Muscle layer of duodenum (tissue), 2 donors: ENCODE data around the gene FRMD1.

Experiments used
- H3K27ac ChIP-seq: one replicate; pipeline ENCODE4 v1.7.0; 2013; ENCODE audit warnings: mild to moderate bottlenecking, low read length
- H3K27me3 ChIP-seq: one replicate; pipeline ENCODE4 v1.7.0; 2013; ENCODE audit warnings: low read depth, mild to moderate bottlenecking, control low read depth, low read length
- H3K36me3 ChIP-seq, 2 donors: one replicate each; pipeline ENCODE4 v1.7.0; 2013; ENCODE audit warnings: low read length in 2 of 2, control low read depth in 1 of 2, mild to moderate bottlenecking in 1 of 2; ENCODE audit not compliant: insufficient read depth in 2 of 2, control insufficient read depth in 1 of 2
- H3K4me1 ChIP-seq, 2 donors: one replicate each; pipeline ENCODE4 v1.7.0; 2013; ENCODE audit warnings: low read length in 2 of 2, mild to moderate bottlenecking in 2 of 2, control low read depth in 1 of 2, moderate library complexity in 1 of 2; ENCODE audit not compliant: insufficient read depth in 2 of 2, control insufficient read depth in 1 of 2
- H3K4me3 ChIP-seq, 2 donors: one replicate each; pipeline ENCODE4 v1.7.0; 2013; ENCODE audit warnings: low read length in 2 of 2, low read depth in 1 of 2, mild to moderate bottlenecking in 1 of 2
- H3K9me3 ChIP-seq, 2 donors: one replicate each; pipeline ENCODE4 v1.7.0; 2013; ENCODE audit warnings: low read length in 2 of 2, control low read depth in 1 of 2, mild to moderate bottlenecking in 1 of 2; ENCODE audit not compliant: control insufficient read depth in 1 of 2
- donor health status: healthy.

FRMD1 gene

GRCh38 chr6:168025831-168026710 is 52.9 kb downstream of the FRMD1 start:
- H3K4me1 ChIP-seq = no peaks in the 10 kb centered on the region
- H3K27me3 ChIP-seq = no peaks in the 10 kb centered on the region
- no peak overlapping the region for H3K4me3 ChIP-seq
- no peak overlapping the region for H3K27ac ChIP-seq
- no peaks in the 10 kb centered on the region for H3K36me3 ChIP-seq
- H3K9me3 ChIP-seq = no peaks in the 10 kb centered on the region

- Histone ChIP-seq H3K27me3 (no peaks in the 10 kb centered on the region), H3K36me3 (no peaks in the 10 kb centered on the region), H3K4me3 (no peak overlapping the region), H3K9me3 (peaks cover 0 to 2% of the 10 kb centered on the region in 2 donors), H3K27ac (no peak overlapping the region), H3K4me1 (no peaks in the 10 kb centered on the region)
Measured at GRCh38 chr6:168024951-168025510, 54.0 kb downstream of the FRMD1 start.

DNA sequence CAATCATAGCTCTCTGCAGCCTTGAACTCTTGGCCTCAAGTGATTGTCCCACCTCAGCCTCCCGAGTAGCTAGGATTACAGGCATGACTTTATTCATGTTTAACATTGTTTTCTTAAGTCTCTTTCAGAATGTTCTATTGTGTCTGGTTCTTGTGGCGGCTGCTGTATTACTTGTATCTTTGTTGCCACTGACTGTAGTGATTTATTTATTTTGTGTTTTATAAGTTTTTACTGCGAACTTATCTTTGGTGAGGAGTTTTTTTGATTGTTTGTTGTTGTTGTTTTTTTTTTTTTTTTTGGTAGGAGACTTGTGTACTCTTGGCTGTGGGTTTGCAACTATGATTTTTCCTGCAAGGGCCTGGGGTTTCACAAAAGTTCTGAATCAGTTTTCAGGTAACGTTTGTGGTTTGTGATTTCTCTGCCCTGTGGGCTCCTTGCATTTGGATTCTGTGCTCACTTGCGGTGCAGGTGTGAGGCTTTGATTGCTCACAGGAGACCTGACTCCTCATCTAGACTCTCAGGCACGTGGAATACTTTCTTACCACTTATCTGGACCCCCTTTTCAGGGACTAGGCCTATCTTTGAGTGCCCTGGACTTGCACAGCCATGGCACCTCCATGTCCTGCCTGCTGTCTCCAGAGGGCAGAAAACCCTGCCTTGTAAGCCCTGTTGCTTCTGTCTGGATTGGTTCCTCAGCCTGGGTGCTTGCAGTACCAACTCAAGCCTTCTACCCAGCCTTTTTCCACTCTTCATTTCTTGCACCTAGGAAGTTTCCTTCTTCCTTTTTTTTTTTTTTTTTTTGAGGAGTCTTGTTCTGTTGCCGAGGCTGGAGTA is 56.3 kb downstream of the FRMD1 start:
- no peaks in the 10 kb centered on the region for H3K4me1 ChIP-seq
- H3K36me3 ChIP-seq = no peaks in the 10 kb centered on the region
- no peak overlapping the region for H3K27ac ChIP-seq
- no peaks in the 10 kb centered on the region for H3K27me3 ChIP-seq
- H3K4me3 ChIP-seq = no peak overlapping the region
- peaks cover 0 to 2% of the 10 kb centered on the region in 2 donors for H3K9me3 ChIP-seq

DNA sequence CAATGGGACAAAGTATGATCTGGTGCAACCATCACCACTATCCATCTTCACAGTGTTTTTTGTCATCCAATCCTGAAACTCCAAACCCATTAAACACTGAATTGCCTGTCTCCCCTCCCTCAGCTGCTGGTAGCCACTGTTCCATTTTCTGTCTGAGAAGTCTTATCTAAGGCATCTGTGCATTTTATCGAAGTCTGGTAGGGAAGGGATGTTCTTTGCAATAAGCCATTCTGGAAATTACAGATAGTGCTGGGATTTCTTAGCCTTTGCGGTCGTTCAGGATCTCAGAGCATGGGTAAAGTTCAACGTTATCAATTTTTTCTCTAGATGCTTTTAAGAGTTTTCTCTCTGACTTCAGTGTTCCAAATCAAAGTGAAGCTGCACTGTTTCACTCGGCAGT is 57.4 kb downstream of the FRMD1 start:
- Histone ChIP-seq H3K4me1 (no peaks in the 10 kb centered on the region), H3K27ac (no peak overlapping the region), H3K27me3 (no peaks in the 10 kb centered on the region), H3K4me3 (no peak overlapping the region), H3K9me3 (peaks cover 0 to 2% of the 10 kb centered on the region in 2 donors), H3K36me3 (no peaks in the 10 kb centered on the region)

GRCh38 chr6:168020242-168020641 is 58.8 kb downstream of the FRMD1 start:
- H3K4me1 ChIP-seq = no peaks in the 10 kb centered on the region
- H3K4me3 ChIP-seq = no peak overlapping the region
- no peak overlapping the region for H3K27ac ChIP-seq
- H3K27me3 ChIP-seq = no peaks in the 10 kb centered on the region
- peaks cover 0 to 2% of the 10 kb centered on the region in 2 donors for H3K9me3 ChIP-seq
- no peaks in the 10 kb centered on the region for H3K36me3 ChIP-seq

GRCh38 chr6:168018664-168019063 is 60.3 kb downstream of the FRMD1 start:
- no peak overlapping the region for H3K27ac ChIP-seq

GRCh38 chr6:168017629-168018028 is 61.4 kb downstream of the FRMD1 start:
- Histone ChIP-seq H3K4me3 (no peak overlapping the region), H3K27ac (no peak overlapping the region), H3K36me3 (no peaks in the 10 kb centered on the region), H3K4me1 (no peaks in the 10 kb centered on the region), H3K27me3 (no peaks in the 10 kb centered on the region), H3K9me3 (peaks cover 0 to 2% of the 10 kb centered on the region in 2 donors)

More at GRCh38 chr6:168018664-168019063, 60.3 kb downstream of the FRMD1 start:
- H3K4me1 ChIP-seq = no peaks in the 10 kb centered on the region
- H3K4me3 ChIP-seq = no peak overlapping the region
- peaks cover 0 to 2% of the 10 kb centered on the region in 2 donors for H3K9me3 ChIP-seq
- H3K36me3 ChIP-seq = no peaks in the 10 kb centered on the region
- no peaks in the 10 kb centered on the region for H3K27me3 ChIP-seq

- Histone ChIP-seq H3K4me1 (no peaks in the 10 kb centered on the region), H3K9me3 (peaks cover 0 to 7% of the 10 kb centered on the region in 2 donors), H3K36me3 (no peaks in the 10 kb centered on the region), H3K27ac (no peak overlapping the region), H3K27me3 (no peaks in the 10 kb centered on the region), H3K4me3 (no peak overlapping the region)
Measured at GRCh38 chr6:168016721-168017525, 62.1 kb downstream of the FRMD1 start.

- Histone ChIP-seq H3K4me3 (no peak overlapping the region), H3K9me3 (peaks cover 4 to 10% of the 10 kb centered on the region in 2 donors), H3K27ac (no peak overlapping the region), H3K4me1 (no peaks in the 10 kb centered on the region), H3K36me3 (no peaks in the 10 kb centered on the region), H3K27me3 (no peaks in the 10 kb centered on the region)
Measured at GRCh38 chr6:168016176-168016620, 62.8 kb downstream of the FRMD1 start.

DNA sequence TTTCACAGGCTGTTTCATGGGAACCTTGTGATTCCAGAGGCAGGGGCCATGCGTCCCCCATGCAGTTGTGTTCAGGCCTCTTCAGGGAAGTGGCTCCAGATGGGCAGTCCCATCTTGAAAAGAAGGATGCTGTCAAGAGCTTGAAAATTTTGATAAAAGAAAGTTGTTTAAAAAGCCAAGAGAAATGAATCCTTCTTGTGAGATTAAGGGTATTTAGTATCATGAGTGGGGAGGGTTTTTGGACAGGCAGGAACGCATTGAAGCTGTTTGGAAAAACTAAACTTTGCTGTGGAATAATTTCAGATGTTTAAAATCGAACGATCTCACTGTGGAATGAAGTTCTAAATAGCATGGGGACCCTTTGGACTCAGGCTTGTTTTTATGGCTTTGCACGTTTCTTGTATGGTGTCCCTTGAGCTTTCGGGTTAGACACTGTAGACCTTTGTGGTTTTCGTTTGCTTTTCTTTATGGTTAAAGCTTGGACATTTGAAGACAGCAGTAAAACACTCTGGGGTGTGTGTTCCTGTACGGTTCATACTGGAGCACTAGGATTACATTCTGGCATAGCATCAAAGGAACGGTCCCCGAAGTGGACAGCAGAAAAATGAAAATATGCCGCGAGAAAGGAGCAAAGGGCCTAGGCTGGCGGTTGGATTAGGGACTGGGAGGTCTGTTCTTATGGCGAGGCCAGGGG is 63.4 kb downstream of the FRMD1 start:
- peaks cover 7 to 16% of the 10 kb centered on the region in 2 donors for H3K9me3 ChIP-seq
- H3K27ac ChIP-seq = no peak overlapping the region
- no peaks in the 10 kb centered on the region for H3K27me3 ChIP-seq
- no peaks in the 10 kb centered on the region for H3K36me3 ChIP-seq
- H3K4me1 ChIP-seq = no peaks in the 10 kb centered on the region
- H3K4me3 ChIP-seq = no peak overlapping the region
